PFSK-1 (cell line): Measurements from ENCODE around the gene PGS1.

Experiments
- FOXP2 ChIP-seq: optimal IDR thresholded peaks from 2 replicates; pipeline ENCODE3; 2011; ENCODE audit warnings: borderline replicate concordance, control low read depth, inconsistent platforms; ENCODE audit not compliant: insufficient read depth; ENCODE audit errors: extremely low read length, extremely low read depth
- POLR2AphosphoS5 ChIP-seq: IDR thresholded peaks from 2 replicates; pipeline ENCODE4 v1.6.1; 2012; ENCODE audit warnings: low read depth, mild to moderate bottlenecking, control low read depth, low read length, moderate library complexity
- REST ChIP-seq, 2 experiments: IDR thresholded peaks; 2 replicates each; pipeline versions ENCODE4 v1.6.1 to v1.8.0; 2011 to 2012; ENCODE audit warnings: low read depth in 2 of 2, low read length in 2 of 2, control low read depth in 1 of 2, inconsistent platforms in 1 of 2, mild to moderate bottlenecking in 1 of 2, moderate library complexity in 1 of 2; ENCODE audit not compliant: insufficient read depth in 1 of 2
- SIN3A ChIP-seq: IDR thresholded peaks from 2 replicates; pipeline ENCODE4 v1.6.1; 2012; ENCODE audit warnings: mild to moderate bottlenecking, low read length, moderate library complexity, borderline replicate concordance; ENCODE audit not compliant: insufficient read depth
- TAF1 ChIP-seq: IDR thresholded peaks from 2 replicates; pipeline ENCODE4 v1.6.1; 2012; ENCODE audit warnings: low read length, control low read depth, borderline replicate concordance; ENCODE audit not compliant: insufficient read depth

PGS1 gene

DNA sequence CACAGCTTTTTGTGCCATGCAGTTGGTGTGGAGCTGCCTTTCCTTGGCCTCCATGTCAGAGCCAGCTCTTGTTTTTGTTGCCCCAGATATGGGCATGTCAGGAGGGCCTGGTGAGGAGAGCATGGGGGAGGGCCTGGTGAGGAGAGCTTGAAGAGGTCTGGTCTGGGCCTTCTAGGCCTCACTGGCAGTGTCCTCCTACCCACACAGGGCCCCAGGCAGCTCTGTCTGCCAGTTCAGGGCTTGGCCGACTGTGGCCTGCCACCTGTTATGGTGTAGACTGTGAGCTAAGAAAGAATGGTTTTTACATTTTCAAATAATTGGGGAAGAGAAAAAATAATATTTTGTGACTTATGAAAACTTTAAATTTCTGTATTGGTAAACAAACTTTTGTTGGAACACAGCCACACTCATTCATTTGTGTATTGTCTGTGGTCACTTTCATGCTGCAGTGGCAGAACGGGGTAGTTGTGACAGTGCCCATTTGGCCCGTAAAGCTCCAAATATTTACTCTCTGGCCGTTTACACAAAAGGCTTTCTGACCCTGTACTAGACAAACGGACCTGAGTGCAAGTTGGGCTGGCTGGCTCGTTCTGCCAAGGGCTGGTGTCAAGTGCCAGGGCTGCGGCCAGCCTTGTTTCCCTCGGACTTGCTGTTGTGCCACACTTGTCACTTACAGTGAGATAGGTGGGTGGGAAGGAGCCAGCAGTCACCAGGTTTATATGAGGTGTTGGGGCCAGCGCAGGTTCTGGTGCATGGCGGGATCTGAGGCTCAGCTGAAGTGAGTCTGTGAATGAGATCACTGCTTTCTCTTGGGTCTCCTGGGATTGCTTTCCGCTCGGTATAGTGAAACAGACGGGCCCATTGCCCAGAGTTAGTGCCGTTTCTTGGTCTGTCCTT, 18.2 kb downstream of the PGS1 start:
- TF ChIP-seq FOXP2 (no peak), REST (IDR thresholded peaks at IDR 0.05; ENCODE audit: insufficient read depth in 1 of 2, low read depth in 2 of 2, low read length in 2 of 2) (no peak), TAF1 (no peak), SIN3A (no peak), POLR2AphosphoS5 (no peak)

DNA sequence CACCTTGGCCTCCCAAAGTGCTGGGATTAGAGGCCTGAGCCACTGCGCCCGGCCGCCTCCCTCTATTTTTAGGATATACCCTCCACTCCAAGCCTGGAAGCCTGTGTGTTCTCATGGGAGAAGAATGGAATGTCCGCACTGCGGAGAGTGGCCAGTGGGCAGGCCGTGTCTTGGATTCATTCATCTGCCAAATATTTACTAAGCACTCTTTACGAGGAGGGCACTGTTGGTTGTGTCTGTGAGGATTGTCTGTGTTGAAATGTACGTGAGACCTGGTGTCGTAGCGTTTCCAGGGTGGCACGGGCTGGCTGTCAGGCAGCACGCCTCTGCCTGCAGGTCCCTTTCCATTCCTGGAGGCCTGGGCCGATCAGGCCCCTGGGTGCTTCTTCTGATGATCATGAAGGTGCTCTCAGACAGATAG, 19.2 kb downstream of the PGS1 start:
- TF ChIP-seq FOXP2 (no peak), REST (IDR thresholded peaks at IDR 0.05; ENCODE audit: insufficient read depth in 1 of 2, low read depth in 2 of 2, low read length in 2 of 2) (no peak), SIN3A (no peak), POLR2AphosphoS5 (no peak), TAF1 (no peak)

DNA sequence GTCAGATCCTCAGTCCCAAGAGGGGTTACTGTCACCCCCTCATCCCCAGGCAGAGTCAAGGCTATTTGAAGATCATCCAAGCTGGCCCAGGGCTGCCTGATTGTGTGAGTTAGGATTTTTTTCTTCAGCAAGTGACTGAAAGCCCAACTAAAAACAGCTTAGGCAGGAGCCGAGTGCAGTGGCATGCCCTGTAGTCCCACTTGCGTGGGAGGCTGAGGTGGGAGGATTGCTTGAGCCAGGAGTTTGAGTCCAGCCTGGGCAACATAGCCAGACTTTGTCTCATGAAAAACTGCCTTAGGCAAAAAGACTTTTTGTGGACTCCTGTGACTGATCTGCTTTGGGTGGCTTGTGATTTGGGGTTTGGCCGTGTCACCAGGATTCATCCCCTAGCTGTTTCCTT, 19.9 kb downstream of the PGS1 start:
- TF ChIP-seq POLR2AphosphoS5 (no peak), TAF1 (no peak), SIN3A (no peak), REST (IDR thresholded peaks at IDR 0.05; ENCODE audit: insufficient read depth in 1 of 2, low read depth in 2 of 2, low read length in 2 of 2) (no peak), FOXP2 (no peak)

GRCh38 chr17:78399028-78399692, 20.7 kb downstream of the PGS1 start:
- TF ChIP-seq POLR2AphosphoS5, result no peak
- TF ChIP-seq TAF1, result no peak
- TF ChIP-seq REST (IDR thresholded peaks at IDR 0.05; ENCODE audit: insufficient read depth in 1 of 2, low read depth in 2 of 2, low read length in 2 of 2), result no peak
- no peak for TF ChIP-seq FOXP2
- TF ChIP-seq SIN3A, result no peak
